ENCODE data around the gene GRIP2. TPM values are rescaled to one million over a fixed set of nuclear protein-coding genes. Genes with fewer than 3 reads are reported as not detected.

Gene GRIP2
- total RNA-seq, 4 donors from 2014 or later, result 0.80 to 12.4 (median 1.4) TPM; not detected in 1

GRCh38 chr3:14490831-14491230 lies 49.3 kb downstream of the GRIP2 start:
- TF ChIP-seq POLR2A (IDR thresholded peaks at IDR 0.05) (no peak), CTCF (IDR thresholded peaks at IDR 0.05) (no peak)
- H3K4me3 ChIP-seq, result no peak overlapping the region
- H3K9me3 ChIP-seq, result no peaks in the 10 kb centered on the region
- peaks cover 0 to 28% (median 0%) of the 10 kb centered on the region in 3 donors for H3K36me3 ChIP-seq
- no peak overlapping the region for H3K27ac ChIP-seq
- no peaks in the 10 kb centered on the region for H3K27me3 ChIP-seq
- no peaks in the 10 kb centered on the region for H3K4me1 ChIP-seq
- DNase-seq, result no peak

GRCh38 chr3:14490255-14490654 lies 49.9 kb downstream of the GRIP2 start:
- Histone ChIP-seq H3K27me3 (no peaks in the 10 kb centered on the region), H3K4me1 (no peaks in the 10 kb centered on the region), H3K9me3 (no peaks in the 10 kb centered on the region), H3K36me3 (peaks cover 0 to 34% (median 0%) of the 10 kb centered on the region in 3 donors), H3K4me3 (no peak overlapping the region), H3K27ac (no peak overlapping the region)
- DNase-seq, result peak in 1 of 3 donors; percentile 21
- TF ChIP-seq POLR2A (IDR thresholded peaks at IDR 0.05) (no peak), CTCF (IDR thresholded peaks at IDR 0.05) (no peak)

- H3K27me3 ChIP-seq, result no peaks in the 10 kb centered on the region
- no peaks in the 10 kb centered on the region for H3K9me3 ChIP-seq
- no peak for TF ChIP-seq POLR2A (IDR thresholded peaks at IDR 0.05)
- no peak for TF ChIP-seq CTCF (IDR thresholded peaks at IDR 0.05)
- no peak overlapping the region for H3K27ac ChIP-seq
- H3K4me1 ChIP-seq, result no peaks in the 10 kb centered on the region
- peaks cover 0 to 36% (median 0%) of the 10 kb centered on the region in 3 donors for H3K36me3 ChIP-seq
- no peak overlapping the region for H3K4me3 ChIP-seq
- peak in 1 of 3 donors; percentile 40 for DNase-seq
These were observed 50.5 kb downstream of the GRIP2 start for GRCh38 chr3:14489641-14490040.

- Histone ChIP-seq H3K36me3 (peaks cover 0 to 47% (median 0%) of the 10 kb centered on the region in 3 donors), H3K9me3 (no peaks in the 10 kb centered on the region), H3K27ac (no peak overlapping the region), H3K4me3 (no peak overlapping the region), H3K27me3 (no peaks in the 10 kb centered on the region), H3K4me1 (no peaks in the 10 kb centered on the region)
- no peak for DNase-seq
- TF ChIP-seq CTCF (IDR thresholded peaks at IDR 0.05) (no peak), POLR2A (IDR thresholded peaks at IDR 0.05) (no peak)
These were observed 51.7 kb downstream of the GRIP2 start for GRCh38 chr3:14488286-14489041.

GRCh38 chr3:14487821-14488220 lies 52.3 kb downstream of the GRIP2 start:
- H3K9me3 ChIP-seq, result no peaks in the 10 kb centered on the region
- TF ChIP-seq POLR2A (IDR thresholded peaks at IDR 0.05), result no peak
- no peak overlapping the region for H3K4me3 ChIP-seq
- no peaks in the 10 kb centered on the region for H3K4me1 ChIP-seq
- H3K36me3 ChIP-seq, result peaks cover 0 to 53% (median 0%) of the 10 kb centered on the region in 3 donors
- DNase-seq, result peak in 1 of 3 donors; percentile 34
- no peaks in the 10 kb centered on the region for H3K27me3 ChIP-seq
- H3K27ac ChIP-seq, result no peak overlapping the region

GRCh38 chr3:14487086-14487485 lies 53.1 kb downstream of the GRIP2 start:
- Histone ChIP-seq H3K4me3 (no peak overlapping the region), H3K27ac (no peak overlapping the region), H3K27me3 (no peaks in the 10 kb centered on the region), H3K36me3 (peaks cover 0 to 61% (median 0%) of the 10 kb centered on the region in 3 donors), H3K9me3 (no peaks in the 10 kb centered on the region), H3K4me1 (no peaks in the 10 kb centered on the region)
- TF ChIP-seq CTCF (IDR thresholded peaks at IDR 0.05), result no peak
- TF ChIP-seq POLR2A (IDR thresholded peaks at IDR 0.05), result no peak
- DNase-seq, result peak in 1 of 3 donors; percentile 35
